Fibroblast of the conjunctiva (primary cell): ENCODE measurements around the gene STMN3.
A peak's percentile ranks its signal among the peaks of the same experiment; 100 is the strongest.
"Not testable (repeated sequence)": the region's sequence is repeated elsewhere in the genome, so short reads cannot be mapped to it uniquely, and the experiment has no call there.

ENCODE experiments used
- DNase-seq: peaks from one replicate; pipeline ENCODE4 v3.0.0-alpha.2; 2010; ENCODE audit warnings: low read depth

STMN3 gene

DNA sequence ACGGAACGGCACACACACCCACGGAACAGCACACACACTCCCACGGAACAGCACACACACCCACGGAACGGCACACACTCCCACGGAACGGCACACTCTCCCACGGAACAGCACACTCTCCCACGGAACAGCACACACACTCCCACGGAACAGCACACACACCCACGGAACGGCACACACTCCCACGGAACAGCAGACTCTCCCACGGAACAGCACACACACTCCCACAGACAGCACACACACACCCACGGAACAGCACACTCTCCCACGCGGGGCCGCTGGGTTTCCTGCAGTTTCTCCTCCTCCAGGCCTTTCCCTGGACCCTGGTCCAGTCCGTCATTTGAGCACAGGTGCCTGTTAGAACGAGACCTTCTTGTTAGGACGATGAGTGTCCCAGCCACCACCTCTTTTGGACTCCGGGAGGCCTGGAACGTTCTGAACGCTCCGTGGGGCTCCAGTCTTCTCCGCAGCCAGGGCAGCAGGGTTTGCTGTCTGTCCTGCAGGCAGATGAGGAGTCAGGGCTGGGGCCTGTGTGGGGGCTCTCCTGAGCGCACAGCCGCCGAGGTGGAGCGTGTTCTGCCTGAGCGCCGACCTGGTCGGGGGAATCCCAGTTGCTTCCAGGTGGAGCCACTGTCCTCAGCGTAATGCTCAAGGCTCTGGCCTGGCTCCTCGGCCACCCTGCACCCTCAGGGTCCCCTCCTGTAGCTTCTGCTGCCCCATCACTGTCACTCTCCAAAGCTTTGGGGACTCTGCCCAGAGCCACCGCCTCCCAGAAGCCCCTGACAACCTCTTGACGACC is 25.6 kb upstream of the STMN3 start:
- DNase-seq = no peak

- no peak for DNase-seq
Observed at GRCh38 chr20:63678071-63678470, 24.8 kb upstream of the STMN3 start.

DNA sequence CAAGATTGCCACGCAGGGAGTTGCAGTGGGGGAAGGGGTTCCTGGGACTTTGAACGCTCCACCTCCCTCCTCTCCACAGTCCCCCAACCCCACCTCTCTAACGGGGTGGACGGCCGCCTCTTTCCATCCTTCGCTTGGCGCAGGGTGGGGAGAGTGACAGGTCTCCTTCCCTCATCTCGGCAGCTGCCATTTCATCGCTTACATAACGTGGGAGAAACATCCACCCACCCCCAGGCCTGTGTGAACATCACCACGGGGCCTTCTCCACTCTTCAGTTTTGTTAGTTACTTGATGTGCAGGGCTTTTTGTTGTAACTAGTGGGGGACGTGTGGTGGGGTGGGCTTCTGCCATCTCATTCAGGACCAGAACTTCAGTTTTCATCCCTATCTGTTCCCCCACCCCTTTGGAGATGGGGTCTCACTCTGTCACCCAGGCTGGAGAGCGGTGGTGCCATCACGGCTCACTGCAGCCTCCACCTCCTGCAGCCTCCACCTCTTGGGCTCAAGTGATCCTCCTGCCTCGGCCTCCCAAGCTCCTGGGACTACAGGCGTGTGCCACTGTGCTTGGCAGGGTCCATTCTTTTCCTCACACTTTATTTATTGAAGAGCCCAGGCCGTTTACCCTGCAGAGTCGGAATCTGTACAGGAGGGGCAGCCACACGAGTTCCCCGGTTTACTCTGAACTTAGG is 22.6 kb upstream of the STMN3 start:
- DNase-seq = no peak

DNA sequence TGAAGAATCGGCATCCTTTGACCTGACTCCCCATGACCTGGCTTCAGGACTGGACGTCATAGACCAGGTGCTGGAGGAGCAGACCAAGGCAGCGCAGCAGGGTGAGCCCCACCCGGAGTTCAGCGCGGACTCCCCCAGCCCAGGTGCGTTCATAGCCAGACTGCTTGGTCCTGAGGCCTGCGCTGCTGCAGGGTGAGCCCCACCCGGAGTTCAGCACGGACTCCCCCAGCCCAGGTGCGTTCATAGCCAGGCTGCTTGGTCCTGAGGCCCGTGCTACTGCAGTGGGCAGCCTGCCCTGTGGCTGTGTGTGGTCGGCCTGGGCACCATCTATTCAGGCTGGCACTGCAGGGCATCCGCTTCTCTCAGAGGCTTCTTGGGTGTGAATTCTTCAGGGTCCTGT is 20.7 kb upstream of the STMN3 start:
- no peak for DNase-seq

GRCh38 chr20:63672666-63673065 is 19.4 kb upstream of the STMN3 start:
- DNase-seq = no peak

DNA sequence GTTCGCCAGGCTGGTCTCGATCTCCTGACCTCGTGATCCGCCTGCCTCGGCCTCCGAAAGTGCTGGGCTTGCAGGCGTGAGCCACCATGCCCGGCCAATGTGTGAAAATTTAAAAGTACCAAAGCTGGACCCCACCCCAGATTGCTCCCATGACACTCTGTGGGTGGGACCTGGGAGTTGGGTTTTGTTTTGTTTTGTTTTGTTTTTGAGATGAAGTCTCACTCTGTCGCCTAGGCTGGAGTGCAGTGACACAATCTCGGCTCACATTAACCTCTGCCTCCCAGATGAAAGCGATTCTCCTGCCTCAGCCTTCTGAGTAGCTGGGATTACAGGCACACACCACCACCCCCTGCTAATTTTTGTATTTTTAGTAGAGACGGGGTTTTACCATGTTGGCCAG is 18.5 kb upstream of the STMN3 start:
- DNase-seq = not testable (repeated sequence)

DNA sequence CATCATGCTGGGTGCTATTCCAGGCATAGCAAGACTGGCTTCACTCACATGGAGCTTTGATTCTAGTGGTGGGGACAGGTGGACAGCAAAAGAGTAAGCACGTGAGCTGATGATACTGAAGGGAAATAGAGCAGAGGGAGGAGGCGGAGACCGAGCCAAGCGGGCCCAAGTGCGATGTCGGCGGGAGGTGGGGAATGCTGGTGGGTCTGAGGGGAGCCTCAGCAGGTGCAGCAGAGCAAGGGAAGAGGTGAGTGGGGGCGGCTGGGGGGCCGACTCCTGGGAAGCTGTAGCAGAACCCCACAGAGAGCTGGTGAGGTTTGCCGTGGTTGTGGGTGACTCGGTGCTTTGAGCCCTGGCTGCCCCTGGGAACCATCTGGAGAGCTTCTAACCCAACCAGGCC is 15.1 kb upstream of the STMN3 start:
- no peak for DNase-seq

DNA sequence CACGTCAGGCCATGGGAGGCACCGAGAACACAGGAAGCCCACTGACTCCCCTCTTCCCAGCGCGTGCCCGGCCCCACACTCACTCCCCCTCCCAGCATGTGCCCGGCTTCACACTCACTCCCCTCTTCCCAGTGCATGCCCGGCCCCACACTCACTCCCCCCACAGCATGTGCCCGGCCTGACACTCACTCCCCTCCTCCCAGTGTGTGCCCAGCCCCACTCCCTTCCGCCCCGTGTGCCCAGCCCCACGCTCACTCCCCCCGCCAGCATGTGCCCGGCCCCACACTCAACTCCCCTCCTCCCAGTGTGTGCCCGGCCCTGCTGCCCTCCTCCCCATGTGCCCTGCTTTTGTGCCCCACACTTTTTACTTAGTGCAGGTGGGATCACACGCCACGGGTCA is 14.6 kb upstream of the STMN3 start:
- no peak for DNase-seq

GRCh38 chr20:63665708-63666107 is 12.5 kb upstream of the STMN3 start:
- no peak for DNase-seq

- no peak for DNase-seq
Observed at GRCh38 chr20:63664861-63665594, 11.8 kb upstream of the STMN3 start.

DNA sequence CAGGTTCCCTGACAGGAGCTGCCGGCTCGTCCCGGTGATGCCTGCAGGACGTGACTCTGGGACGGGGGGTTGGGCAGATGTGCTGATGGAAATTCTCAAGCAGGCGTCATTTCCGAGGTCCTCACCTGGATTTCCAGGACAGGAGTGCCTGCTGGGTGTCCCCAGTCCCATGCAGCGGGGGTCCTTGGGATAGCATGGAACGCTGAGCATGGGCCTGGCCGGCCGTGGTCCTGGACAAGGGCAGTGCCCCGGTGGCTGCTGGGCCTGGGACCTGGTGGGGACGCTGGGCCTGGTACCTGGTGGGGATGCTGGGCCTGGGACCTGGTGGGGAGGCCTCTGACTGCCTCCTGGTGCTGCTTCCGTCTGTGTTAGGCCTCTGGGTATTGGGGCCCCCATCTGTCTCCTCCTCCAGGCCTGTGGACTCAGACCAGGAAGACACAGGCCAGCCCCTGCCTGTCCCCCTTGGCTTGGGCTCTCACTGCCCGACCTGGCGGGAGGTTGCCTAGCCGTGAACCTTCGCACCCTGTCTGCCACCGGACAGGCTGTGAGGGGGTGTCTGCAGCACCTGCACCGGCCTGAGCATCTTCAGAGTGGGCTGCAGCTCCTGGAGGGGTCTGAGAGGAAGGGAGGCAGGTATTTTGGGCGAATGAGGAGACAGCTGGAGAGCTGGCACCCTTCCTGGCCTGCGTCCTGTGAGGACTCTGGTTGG is 11.1 kb upstream of the STMN3 start:
- DNase-seq = no peak

DNA sequence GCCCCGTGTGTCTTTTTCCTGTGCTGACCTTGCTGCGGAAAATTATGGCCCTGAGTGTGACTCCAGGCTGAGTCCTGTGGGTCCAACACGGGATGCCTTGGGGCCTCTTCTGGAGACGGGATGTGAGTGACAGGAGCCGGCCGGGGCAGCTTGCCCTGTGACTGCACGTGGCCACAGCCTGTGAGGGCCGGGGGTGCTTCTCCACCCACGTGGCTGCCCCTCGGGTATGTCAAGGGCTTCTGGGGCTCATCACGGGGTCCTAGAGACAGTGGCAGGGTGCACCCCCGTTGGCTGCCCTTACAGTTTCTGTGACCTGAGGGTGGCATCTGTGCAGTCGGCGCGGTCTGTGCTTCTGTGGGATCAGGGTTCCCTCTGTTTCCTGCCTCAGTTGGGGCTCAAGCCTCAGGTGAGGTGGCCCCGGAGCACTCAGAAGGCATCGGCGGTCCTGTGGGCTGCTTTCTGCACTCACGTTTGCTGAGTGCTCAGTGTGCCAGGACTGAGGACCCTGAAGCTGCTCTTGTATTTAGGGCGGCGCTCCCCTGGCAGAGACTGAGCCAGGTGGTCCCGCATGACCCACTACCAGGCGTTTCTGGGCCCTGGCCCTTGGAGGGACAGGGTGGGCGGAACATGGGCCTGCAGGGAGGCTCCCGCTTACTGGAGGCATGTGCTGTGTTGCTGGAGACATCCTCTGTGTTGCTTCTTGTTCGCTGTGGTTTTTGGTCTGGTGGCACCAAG is 10.3 kb upstream of the STMN3 start:
- DNase-seq = no peak

DNA sequence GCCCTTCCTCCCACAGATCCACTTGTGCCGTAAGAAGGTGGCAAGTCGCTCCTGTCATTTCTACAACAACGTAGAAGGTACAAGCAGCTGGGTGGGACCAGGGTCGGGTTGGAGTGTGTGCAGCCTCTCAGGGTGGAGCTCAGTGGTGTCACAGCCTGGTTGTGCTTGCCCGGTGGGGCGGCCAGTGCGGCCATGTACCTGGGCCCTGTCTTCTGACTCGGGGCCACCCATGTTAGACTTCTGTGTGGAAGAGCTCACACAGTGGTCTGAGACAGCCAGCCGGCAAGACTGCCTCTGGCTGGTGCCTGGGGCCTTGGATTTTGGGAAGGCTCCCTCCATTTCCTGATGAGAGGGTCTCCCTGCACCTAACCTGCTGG is 9.6 kb upstream of the STMN3 start:
- DNase-seq = no peak

GRCh38 chr20:63661959-63662812 is 9.0 kb upstream of the STMN3 start:
- no peak for DNase-seq

DNA sequence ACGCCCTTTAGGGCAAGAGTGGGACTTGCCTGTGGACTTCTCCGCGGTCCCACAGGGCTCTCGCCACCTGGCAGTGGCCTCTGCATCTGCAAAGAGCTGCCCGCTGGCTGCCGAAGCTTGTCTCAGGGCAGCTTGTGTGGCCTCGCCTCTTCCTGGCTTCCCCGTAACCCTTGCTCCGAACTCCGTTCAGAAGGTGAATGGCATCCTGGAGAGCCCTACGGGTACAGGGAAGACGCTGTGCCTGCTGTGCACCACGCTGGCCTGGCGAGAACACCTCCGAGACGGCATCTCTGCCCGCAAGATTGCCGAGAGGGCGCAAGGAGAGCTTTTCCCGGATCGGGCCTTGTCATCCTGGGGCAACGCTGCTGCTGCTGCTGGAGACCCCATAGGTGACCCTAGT is 7.9 kb upstream of the STMN3 start:
- no peak for DNase-seq

- DNase-seq = no peak
Observed at GRCh38 chr20:63660622-63661021, 7.4 kb upstream of the STMN3 start.

DNA sequence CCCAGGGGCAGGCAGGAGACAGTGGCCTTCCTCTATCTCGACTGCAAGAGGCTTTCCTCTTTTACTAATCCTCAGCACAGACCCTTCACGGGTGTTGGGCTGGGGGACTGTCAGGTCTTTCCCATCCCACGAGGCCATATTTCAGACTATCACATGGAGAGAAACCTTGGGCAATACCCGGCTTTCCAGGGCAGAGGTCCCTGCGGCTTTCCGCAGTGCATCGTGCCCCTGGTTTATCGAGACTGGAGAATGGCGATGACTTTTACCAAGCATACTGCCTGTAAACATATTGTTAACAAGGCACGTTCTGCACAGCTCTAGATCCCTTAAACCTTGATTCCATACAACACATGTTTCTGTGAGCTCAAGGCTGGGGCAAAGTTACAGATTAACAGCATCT is 7.0 kb upstream of the STMN3 start:
- DNase-seq = not testable (repeated sequence)

DNA sequence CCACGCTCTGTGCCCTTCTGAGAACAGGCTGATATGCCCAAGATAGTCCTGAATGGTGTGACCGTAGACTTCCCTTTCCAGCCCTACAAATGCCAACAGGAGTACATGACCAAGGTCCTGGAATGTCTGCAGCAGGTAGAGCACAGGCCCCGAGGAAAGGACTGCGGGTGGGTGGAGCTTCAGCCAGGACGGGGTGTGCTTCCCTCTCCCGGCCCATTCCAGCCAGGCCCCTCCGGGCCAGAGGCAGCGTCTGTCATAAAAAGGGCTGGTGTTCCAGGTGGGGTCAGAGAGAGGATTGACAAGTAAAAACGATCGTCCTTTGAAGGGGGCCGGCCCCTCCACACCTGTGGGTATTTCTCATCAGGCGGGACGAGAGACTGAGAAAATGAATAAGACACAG is 6.1 kb upstream of the STMN3 start:
- no peak for DNase-seq

DNA sequence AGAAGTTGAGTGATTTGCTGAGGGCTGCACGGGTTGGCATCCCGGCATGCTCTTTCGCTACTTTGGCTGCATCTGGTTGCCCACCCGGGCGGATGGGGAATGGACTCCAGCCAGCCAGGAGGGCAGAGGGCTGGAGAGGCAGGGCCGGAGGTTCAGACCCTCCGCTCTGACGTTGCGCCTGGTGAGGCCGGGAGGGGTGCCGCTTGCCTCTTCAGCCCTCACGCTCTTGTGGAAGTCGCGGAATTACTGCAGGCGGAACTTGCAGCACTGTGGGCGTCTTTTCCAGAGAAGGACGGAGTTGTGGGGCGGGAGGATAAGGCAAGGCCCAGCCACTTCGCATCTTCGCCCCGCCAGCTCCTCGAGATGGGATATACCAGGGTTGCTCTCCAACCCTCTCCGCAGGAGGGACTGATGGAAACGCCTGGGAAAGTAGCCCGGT is 5.5 kb upstream of the STMN3 start:
- no peak for DNase-seq

- DNase-seq = peak; percentile 80
Observed at GRCh38 chr20:63657937-63658748, 4.9 kb upstream of the STMN3 start, which contains the start of gene RTEL1. RTEL1 (plus strand) TSS chr20:63658312; CDS start chr20:63659403, 1,091 bp downstream.
